Measurements from ENCODE around the gene C2.
A peak's percentile ranks its signal among the peaks of the same experiment; 100 is the strongest.

C2 gene

DNA sequence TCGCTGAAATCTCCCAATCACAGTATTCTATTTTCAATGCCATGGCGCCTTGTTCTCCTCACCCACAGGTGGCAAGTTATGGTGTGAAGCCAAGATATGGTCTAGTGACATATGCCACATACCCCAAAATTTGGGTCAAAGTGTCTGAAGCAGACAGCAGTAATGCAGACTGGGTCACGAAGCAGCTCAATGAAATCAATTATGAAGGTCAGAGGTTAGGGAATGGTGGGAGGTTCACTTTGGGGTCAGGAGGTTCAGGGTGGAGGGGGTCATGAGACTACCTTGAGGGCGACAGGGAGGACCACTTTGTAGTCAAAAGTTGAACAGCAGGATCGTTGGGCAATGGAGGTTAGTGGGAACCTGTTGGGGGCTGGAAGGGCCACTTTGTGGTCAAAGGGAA is 20.8 kb downstream of the C2 start:
- no peak for DNase-seq
- intact Hi-C loops (cut with DNase I), result no loop called here

DNA sequence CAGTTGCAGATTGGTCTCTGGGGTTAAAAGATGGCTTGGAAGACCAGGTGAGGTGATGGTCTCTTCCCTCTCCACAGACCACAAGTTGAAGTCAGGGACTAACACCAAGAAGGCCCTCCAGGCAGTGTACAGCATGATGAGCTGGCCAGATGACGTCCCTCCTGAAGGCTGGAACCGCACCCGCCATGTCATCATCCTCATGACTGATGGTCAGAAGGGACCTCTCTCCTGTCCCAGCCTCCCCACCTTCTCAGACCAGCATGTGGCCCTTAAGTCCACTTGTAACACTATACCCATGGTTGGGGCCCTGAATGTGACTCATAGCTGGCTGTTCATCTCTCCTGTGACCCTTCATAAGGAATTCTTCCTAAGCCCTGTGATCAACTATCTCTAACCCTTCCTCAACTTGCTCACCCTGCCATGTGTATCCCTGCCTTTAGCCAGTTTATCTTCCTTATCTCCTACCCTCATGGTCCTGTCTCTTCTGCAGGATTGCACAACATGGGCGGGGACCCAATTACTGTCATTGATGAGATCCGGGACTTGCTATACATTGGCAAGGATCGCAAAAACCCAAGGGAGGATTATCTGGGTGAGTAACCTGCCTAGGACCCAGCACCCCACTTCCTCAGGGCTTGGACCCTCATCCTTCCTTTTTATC is 21.4 kb downstream of the C2 start:
- intact Hi-C loops (cut with DNase I), result no loop called here
- no peak for DNase-seq

DNA sequence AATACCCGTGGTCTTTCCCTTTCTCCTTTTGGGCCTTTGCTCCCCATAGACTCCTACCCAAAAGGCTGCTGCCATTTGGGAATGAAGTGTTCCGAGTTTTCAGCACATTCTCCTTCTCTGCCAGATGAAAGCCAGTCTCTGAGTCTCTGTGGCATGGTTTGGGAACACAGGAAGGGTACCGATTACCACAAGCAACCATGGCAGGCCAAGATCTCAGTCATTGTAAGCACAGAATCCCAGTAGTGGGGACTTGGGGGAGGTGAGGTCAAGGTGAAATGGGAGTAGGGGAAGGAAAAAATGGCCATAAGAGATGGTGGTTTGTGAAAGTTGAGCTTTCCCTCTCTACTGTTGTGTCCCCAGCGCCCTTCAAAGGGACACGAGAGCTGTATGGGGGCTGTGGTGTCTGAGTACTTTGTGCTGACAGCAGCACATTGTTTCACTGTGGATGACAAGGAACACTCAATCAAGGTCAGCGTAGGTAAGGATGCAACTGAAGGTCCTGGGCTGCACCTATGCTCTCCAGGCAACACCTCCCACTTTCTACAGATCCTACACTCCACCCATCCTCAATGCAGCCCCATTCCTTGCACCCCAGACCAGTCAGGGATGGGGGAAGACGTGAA is 22.5 kb downstream of the C2 start:
- intact Hi-C loops (cut with DNase I), result loop anchor here (5.0 kb wide), 1 partner anchor 48 kb away; the partner anchor contains the start of gene ZBTB12
- DNase-seq, result no peak

DNA sequence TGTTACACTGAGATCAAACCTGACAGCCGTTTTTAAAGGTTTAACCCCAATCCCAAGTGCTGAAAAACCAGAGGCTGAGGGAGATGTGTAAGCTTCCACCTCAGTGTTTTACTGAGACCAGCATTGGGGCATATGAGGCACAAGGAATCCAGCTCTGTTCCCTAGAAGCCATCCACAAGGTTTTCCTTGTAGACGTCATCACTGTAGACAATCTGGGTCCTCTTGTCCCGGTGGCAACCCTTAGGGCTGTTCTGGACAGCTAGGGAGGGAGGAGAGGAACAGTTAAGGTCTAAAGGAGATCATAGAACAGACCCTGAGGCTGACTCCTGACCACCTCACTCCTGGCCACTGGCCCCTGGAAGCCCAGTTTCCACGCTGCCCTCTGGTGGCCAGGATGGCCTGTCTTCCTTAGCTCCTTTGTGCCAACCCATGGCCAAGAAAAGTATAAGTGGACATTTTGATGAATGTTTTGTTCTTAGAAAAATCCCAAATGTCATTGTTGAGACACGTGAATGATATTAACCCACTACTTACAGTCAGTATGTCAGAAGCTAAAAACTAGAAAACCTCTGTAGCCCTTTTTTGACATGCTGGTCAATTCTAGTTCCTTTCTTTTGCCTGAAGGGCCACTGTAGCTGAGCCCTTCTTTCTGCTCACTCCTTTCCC is 24.8 kb downstream of the C2 start:
- intact Hi-C loops (cut with DNase I), result loop anchor here (5.0 kb wide), 1 partner anchor 50 kb away; the partner anchor contains the start of gene ZBTB12
- peak in 40 of 42 donors; percentile 29 to 84 (median 60) for DNase-seq

DNA sequence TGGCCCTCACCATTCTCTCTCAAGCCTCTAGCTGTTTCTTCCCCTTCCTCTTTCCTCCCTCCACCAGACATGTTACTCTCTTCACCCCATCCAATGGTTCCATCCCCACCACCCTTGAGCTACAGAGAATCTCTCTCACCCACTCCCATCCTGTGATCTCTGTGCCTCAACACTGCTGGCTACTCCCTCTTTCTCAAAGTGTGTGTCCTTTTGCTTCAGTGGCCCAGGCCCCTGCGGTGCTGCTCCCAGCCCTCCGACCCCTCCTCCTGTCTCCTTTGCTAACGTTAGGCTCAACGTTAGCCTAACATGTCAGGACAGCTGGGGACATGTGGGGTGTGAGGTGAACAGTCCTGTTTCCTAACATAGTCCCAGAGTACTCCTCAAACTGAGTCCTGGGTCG is 25.4 kb downstream of the C2 start:
- DNase-seq, result no peak
- intact Hi-C loops (cut with DNase I), result loop anchor here (5.0 kb wide), 1 partner anchor 51 kb away; the partner anchor contains the start of gene ZBTB12

DNA sequence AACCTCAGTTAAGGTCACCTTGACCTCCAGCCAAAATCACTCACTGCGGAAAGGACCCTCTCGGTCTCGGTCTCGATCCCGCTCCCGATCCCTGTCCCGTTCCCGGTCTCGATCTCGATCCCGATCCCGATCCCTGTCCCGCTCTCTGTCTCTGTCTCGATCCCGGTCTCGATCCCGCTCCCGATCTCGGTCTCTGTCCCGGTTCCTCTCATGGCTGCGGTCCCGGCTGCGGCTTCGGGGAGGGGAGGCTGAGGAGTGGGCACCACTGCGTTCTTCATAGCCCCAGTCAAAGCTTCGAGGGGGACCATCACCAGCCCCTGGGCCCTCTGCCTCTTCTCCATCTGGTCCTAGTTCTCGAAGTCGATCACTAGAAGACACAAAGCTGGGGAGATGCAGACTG is 27.0 kb downstream of the C2 start:
- no peak for DNase-seq
- intact Hi-C loops (cut with DNase I), result loop anchor here (5.0 kb wide), 1 partner anchor 52 kb away; the partner anchor contains the start of gene ZBTB12

DNA sequence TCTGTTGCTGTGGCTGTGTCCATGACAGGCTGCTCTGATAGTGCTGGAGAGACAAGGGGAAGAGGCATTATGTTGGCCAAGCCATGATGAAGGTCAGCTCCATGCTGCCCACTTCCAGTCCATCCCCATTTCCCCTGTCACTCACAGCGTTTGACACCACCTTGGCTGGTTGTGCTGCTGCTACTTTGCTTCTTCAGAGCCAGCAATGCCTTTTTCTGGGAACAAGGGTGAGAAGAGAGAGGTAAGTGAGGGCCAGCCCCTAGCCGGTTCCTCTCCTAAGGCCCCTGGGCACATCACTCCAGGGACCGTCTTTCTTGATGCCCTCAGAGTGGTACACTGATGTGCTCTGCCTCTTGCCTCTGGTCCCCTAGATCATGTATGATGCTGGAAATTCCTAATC is 29.3 kb downstream of the C2 start:
- intact Hi-C loops (cut with DNase I), result no loop called here
- no peak for DNase-seq

DNA sequence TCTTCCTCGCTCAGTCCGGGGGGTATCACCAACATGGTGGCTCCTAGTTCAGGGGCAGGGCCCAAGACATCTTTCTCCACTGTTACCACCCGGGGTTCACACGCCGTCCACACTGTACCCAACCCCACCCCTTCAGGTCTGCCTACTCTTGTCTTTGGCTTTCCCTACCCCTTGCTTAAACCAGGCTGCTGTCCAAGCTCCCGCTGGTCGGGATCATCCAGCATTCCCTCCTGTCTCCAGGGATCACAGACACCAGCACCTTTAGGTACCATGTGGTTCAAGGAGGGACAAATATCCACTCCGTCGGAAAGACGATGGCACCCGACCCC is 30.9 kb downstream of the C2 start:
- intact Hi-C loops (cut with DNase I), result no loop called here
- no peak for DNase-seq

DNA sequence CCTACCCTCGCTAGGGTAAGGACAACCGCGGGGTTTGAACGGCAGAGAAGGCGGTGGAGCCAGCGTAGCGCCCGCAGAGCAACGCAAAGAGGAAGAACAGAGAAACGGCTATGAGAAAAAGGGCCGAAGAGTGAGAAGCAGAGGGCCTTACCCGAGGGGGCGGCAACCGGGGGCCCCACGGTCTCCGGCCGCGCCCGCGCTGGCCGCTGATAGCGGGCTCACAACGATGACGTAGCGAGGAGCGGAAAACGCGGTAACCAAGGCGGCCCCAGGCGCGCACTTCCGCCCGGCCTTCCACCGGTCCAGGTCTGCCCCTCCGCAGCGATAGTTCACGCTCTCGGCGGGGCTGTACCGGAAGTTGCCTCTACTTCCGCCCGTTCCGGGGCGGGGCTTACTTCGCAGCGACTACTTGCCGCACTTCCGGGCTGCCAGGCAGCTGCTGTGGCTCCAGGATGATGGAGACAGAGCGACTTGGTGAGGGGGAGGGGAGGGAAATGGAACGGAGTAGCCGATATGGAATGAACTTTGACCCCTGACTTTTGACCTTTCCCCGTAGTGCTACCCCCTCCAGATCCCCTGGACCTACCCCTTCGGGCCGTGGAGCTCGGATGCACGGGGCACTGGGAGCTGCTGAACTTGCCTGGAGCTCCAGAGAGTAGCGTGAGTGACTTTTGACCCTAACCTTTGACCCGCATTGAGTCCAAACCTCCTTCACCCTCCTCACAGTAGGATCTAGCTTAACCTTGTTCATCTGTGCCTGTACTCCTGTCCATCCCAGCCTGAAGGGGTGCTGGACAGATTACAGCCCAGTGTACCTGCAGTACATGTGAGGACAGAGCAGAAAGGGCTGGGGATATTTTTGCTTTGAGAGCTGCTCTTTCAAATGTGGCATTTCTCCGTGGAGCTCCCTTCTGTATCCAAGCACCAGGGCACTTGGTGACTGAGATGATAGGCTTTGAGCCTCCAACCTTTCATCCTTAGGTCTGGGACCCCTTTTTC is 31.5 kb downstream of the C2 start, which contains the start of the genes NELFE and SKIC2:
Gene NELFE (minus strand): TSS at position 231 of the 999 bp plus-strand sequence. CDS start 525 bp downstream, outside the sequence.
Gene SKIC2 (plus strand): TSS at position 435 of the 999 bp plus-strand sequence. CDS start 18 bp downstream, at position 453.
- peak; percentile 96 to 100 (median 99) for DNase-seq
- intact Hi-C loops (cut with DNase I), result no loop called here

DNA sequence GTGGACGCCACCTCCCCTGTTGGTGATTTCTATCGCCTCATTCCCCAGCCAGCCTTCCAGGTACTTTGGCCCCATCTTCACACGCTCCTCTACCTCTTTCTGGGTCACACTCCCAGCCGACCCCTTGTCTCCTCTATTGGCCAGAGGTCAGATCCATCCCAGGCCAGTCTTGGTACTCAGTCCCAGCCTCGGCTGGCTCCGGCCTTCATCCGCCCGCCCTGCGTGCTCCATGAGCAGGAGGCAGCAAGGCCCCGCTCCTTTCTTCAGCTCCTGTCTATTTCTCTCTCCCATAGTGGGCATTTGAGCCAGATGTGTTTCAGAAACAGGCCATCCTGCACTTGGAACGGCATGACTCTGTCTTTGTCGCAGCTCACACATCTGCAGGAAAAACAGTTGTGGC is 34.1 kb downstream of the C2 start:
- DNase-seq, result no peak
- intact Hi-C loops (cut with DNase I), result no loop called here

DNA sequence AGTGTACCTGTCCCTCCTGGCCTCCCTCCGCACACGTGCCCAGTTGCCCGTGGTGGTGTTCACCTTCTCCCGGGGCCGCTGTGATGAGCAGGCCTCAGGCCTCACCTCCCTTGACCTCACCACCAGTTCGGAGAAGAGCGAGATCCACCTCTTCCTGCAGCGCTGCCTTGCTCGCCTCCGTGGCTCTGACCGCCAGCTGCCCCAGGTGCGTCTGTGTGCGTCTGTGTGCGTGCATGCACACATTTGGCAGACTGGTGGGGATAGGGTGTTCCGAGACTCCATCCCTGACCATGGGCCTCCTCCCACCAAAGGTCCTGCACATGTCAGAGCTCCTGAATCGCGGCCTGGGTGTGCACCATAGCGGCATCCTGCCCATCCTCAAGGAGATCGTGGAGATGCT is 36.4 kb downstream of the C2 start:
- intact Hi-C loops (cut with DNase I), result no loop called here
- no peak for DNase-seq

DNA sequence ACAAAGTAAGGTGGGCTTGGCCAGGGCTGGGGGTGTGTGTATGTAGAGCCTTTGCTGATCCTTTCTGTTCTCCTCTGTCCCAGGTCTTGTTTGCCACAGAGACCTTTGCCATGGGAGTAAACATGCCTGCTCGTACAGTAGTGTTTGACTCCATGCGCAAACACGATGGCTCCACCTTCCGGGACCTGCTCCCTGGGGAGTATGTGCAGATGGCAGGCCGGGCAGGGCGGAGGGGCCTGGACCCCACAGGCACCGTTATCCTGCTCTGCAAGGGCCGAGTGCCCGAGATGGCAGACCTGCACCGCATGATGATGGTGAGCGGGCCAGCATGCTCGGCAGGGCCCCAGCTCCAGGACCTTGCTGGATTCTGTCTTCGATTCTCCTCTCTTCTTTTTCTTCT is 38.2 kb downstream of the C2 start:
- intact Hi-C loops (cut with DNase I), result no loop called here
- DNase-seq, result no peak

DNA sequence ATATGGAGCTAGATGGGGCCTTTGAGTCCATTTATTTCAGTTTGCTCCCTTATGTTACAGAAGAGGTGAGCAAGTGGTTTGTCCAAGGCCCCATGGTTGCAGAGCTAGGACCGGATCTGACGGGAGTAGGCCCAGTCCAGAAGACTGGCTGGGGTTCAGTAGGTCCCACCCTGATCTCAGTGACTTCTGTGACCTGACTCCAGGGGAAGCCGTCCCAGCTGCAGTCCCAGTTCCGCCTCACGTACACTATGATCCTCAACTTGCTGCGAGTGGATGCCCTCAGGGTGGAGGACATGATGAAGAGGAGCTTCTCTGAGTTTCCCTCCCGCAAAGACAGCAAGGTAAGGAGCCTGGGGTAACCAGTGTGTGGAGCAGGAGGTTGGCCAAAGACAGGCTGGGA is 39.0 kb downstream of the C2 start:
- intact Hi-C loops (cut with DNase I), result no loop called here
- DNase-seq, result no peak

DNA sequence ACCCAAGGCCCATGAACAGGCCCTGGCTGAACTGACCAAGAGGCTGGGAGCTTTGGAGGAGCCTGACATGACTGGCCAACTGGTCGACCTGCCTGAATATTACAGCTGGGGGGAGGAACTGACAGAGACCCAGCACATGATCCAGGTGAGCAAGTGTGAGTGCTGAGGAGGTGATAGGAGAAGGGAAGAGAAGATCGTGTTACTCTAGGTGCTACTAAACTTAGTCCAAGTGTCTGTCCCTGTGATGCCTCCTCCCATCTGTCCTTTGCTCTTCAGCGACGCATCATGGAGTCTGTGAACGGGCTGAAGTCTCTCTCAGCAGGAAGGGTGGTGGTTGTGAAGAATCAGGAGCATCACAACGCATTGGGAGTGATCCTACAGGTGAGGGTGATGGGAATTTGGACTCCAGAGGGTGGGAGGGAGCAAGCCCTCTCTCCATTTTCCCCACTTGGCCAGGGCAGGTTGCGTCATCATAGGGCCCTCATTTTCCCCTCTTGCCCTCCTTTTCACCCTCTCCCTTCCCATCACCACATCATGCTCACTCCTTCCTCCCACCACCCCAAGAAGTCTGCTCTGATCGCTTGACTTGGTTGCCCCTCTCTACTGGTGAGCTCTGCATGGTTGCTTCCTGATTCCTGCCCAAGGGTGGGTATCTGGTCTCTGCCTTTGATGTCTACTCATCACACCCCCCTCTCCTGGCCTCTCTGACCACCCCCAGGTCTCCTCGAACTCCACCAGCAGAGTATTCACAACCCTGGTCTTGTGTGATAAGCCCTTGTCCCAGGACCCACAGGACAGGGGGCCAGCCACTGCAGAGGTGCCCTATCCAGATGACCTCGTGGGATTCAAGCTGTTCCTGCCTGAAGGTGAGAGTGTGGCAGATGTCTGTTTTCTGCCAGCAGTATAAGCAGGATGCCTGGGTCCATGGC is 39.7 kb downstream of the C2 start:
- intact Hi-C loops (cut with DNase I), result no loop called here
- DNase-seq, result no peak

DNA sequence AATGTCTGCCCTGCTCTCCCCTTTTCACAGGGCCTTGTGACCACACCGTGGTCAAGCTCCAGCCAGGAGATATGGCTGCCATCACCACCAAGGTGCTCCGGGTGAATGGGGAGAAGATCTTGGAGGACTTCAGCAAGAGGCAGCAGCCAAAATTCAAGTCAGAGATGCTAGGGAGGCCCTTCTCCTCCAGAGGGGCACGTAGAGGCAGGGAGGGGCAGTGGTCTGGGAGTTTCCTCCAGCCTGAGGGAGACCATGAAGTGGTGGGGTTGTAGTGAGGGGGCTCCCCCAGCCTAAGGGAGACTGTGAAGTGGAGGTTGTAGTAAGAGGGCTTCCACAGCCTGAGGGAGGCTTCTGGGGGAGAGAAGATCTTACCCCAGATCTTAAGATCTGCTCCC is 40.4 kb downstream of the C2 start:
- DNase-seq, result no peak
- intact Hi-C loops (cut with DNase I), result no loop called here

DNA sequence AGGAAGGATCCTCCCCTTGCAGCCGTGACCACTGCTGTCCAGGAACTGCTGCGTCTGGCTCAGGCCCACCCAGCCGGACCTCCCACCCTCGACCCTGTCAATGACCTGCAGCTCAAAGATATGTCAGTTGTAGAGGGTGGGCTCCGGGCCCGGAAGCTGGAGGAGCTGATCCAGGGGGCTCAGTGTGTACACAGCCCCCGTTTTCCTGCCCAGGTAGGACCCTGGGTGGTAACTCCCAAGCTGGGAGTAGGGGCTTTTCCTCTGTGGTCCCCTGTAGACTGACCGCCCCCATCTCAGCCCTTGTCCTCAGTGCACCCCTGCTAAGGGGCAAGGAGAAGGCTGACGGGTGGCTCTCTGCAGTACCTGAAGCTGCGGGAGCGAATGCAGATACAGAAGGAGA is 40.8 kb downstream of the C2 start:
- DNase-seq, result no peak
- intact Hi-C loops (cut with DNase I), result no loop called here

DNA sequence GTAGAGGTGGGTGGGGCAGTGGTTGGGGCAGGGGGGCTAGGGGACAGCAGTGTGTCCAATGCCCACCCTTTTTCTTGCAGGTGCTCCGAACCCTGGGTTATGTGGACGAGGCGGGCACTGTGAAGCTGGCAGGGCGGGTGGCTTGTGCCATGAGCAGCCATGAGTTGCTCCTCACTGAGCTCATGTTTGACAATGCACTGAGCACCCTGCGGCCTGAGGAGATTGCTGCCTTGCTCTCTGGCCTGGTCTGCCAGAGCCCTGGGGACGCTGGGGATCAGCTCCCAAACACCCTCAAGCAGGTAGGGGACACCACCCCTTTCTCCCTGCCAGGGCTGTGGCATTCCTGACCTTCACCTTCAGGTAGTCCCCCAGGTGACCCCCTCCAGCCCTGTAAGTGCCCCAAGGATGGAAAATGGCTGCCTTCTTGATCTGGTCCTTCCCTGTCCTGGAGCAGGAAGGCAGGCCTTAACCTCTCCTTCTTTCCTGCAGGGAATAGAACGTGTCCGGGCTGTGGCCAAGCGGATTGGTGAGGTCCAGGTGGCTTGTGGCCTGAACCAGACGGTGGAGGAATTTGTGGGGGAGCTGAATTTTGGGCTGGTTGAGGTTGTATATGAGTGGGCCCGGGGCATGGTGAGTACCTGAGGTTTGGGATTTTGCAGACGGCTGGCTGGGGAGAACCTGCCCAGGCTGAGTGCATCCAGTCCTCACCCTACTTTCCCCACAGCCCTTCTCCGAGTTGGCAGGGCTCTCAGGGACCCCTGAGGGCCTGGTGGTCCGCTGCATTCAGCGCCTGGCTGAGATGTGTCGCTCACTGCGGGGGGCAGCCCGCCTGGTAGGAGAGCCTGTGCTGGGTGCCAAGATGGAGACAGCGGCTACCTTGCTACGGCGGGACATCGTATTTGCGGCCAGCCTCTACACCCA is 41.5 kb downstream of the C2 start:
- intact Hi-C loops (cut with DNase I), result no loop called here

More for the DNA sequence above, 41.5 kb downstream of the C2 start:
- no peak for DNase-seq

All from head of caudate nucleus (tissue), 42 donors.